GM18511 (cell line): ENCODE data around the gene F12.
A peak's percentile ranks its signal among the peaks of the same experiment; 100 is the strongest.

Source experiments
- ATAC-seq: cut with Tn5 transposase; IDR thresholded peaks from one replicate; pipeline ENCODE4 v1.9.1; 2021; ENCODE audit warnings: mild to moderate bottlenecking, moderate library complexity; ENCODE audit not compliant: unreplicated experiment

Gene F12

DNA sequence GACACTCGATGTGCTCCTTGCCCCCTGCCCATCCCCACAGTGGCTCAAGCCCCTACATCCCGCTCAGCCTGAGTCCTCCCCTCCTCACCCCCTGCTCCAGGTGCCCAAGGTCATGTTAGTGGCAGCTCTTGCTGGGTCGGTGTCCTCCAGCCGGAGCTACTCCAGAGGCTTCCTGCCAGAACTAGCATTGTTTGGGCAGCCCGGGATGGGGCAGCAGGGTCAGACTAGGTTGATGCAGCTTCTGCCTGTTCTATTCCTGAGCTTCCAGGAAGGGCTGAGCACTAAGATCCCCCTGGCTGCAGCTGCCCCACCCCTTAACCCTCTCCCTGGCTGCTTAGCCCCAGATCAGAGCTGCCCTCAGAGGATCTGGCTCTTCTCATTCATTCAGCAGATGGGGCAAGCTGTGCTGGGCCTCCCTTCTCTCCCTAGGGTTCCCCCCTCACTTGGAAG, 51.0 kb downstream of the F12 start:
- no peak for ATAC-seq

GRCh38 chr5:177357459-177358351, 51.7 kb downstream of the F12 start, which contains the start of gene RGS14:
TSS of gene RGS14 (plus strand) at chr5:177357924. CDS start at chr5:177358025, 101 bp downstream.
- peak; percentile 94 for ATAC-seq

DNA sequence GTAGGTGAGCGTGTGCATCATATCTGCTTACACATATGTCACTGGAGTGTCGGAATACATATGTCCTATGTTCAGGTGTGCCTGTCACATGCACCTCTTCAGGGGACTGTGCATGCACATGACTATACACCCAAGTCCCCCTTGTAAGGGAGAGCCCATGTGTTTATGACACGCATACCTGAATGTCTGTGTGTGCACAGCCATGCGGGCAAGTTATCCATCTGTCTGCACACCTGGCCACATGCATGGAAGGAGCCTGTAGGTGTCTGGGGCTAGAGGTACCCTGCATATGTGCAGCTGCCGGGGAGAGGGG, 52.3 kb downstream of the F12 start:
- no peak for ATAC-seq

DNA sequence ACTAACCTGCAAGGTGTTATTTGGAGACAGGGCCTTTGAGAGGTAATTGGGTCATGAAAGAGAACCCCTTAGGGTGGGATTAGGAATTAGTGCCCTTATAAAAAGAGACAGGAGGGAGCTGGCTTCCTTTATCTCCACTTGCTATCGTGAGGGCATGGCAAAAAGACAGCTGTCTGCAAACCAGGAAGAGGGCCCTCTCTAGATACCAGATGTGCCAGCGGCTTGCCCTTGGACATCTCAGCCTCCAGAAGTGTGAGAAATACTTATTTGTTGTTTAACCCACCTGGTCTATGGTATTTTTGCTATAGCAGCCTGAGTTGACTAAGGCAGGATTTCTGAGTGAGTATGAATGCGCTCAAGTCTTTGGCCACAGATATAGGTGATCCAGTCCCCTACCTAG, 52.6 kb downstream of the F12 start:
- no peak for ATAC-seq

- no peak for ATAC-seq
Measured at GRCh38 chr5:177355868-177356168, 53.5 kb downstream of the F12 start.

DNA sequence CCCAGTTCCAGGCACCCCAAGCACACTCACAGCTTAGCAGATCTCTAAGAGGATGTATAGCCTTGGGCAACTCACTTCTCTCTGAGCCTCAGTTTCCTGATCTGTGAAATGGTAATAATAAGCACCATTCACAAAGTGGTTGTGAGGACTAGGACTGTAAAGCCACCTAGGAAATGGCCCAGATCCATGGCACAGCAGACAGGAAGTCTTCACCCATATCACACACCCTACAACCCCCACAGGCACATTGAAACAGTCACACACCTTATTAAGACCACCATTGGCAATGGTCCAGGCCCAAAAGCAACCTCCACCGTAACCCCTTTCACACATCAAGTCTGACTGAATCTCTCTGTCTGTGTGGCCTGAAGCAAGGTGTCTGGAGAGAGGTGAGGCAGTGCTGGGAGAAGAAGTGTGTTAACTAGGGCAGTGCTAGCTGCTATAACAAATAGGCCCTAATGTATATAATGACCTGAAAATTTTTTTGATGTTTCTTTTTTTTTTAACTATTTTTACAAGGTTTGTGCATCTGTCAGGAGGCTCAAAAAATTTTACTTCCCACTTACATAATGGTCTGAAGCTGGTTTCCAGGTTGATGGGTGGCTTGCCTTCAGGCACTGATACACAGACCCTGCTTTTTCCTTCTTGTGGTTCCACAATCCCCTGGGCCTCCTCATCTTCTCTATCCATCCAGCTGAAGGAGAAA, 54.0 kb downstream of the F12 start:
- ATAC-seq, result no peak

DNA sequence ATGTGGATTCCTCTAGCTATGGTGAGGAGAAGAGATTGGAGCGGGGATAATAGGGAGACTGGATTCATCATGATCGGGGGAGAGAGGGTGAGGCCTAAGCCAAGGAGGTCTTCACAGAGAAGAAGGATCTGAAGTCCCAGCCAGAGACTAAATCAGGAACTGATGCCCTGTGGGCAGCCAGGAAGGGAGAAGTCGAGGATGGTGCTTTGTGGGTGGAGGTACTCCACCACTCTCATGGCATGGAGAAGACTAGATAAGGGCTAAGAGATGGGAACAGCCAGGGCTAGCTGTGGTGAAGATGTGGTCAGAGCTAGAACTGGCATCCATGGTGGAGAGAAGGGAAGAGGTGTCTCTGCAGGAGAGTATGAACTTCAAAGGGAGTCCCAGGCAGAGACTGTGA, 54.7 kb downstream of the F12 start:
- ATAC-seq, result no peak

DNA sequence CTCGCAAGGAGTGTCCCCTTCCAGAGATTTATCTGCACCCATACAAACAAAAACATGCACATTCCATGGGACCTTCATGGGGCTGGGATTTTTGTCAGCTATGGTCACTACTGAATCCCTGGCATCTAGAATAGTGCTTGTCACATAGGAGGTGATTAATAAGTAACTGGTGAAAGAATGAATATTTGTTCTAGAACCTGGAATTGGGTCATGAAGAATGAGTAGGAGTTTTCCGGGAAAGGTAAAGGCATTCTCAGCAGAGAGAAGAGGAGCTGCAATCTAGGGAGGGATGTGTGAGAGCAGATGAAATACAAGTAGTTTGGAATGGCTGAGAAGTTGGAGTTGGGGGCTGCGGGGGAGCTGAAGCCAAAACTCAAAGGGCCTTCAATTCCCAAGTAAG, 55.1 kb downstream of the F12 start:
- ATAC-seq, result no peak

- ATAC-seq, result no peak
Measured at GRCh38 chr5:177353093-177353492, 56.3 kb downstream of the F12 start.
